Stimulated activated naive CD8-positive, alpha-beta T cell treated with anti-CD3 and anti-CD28 coated beads, Interleukin-15, Interleukin-2, amounts not matched to agents 100 U/mL and 50 U/mL, for 24 hours (primary cell): Measurements from ENCODE around the gene KRTAP4-12.
"Not testable (repeated sequence)": the region's sequence is repeated elsewhere in the genome, so short reads cannot be mapped to it uniquely, and the experiment has no call there.

ENCODE experiments used
- ATAC-seq: fragments of 150-1000 bp; cut with Tn5 transposase; one replicate; pipeline ENCODE4 v1.10.0; 2021
- DNase-seq: peaks from one replicate; pipeline ENCODE4 v3.0.0; 2021

KRTAP4-12 gene

GRCh38 chr17:41126412-41126811 is 2.4 kb upstream of the KRTAP4-12 start:
- ATAC-seq = no peak
- DNase-seq = no peak

- ATAC-seq = no peak
- DNase-seq = no peak
These were observed 1.1 kb upstream of the KRTAP4-12 start for GRCh38 chr17:41125064-41125463.

- ATAC-seq, DNase-seq: not testable (repeated sequence)
These were observed 541 bp downstream of the KRTAP4-12 start for GRCh38 chr17:41123292-41123990.

GRCh38 chr17:41121742-41122141 is 2.2 kb downstream of the KRTAP4-12 start:
- ATAC-seq = no peak

GRCh38 chr17:41119696-41120690 is 4.0 kb downstream of the KRTAP4-12 start:
- not testable (repeated sequence) for ATAC-seq, DNase-seq

More at GRCh38 chr17:41121742-41122141, 2.2 kb downstream of the KRTAP4-12 start:
- no peak for DNase-seq

GRCh38 chr17:41118721-41119120 is 5.3 kb downstream of the KRTAP4-12 start:
- DNase-seq (no peak), ATAC-seq (no peak)

- DNase-seq, ATAC-seq: not testable (repeated sequence)
These were observed 6.1 kb downstream of the KRTAP4-12 start, which contains the start of gene KRTAP4-11 for GRCh38 chr17:41117846-41118386. KRTAP4-11 (minus strand) TSS chr17:41118373; CDS start chr17:41118315, 58 bp downstream.

GRCh38 chr17:41116297-41116696 is 7.7 kb downstream of the KRTAP4-12 start:
- DNase-seq = no peak
- no peak for ATAC-seq

GRCh38 chr17:41111151-41111885 is 12.7 kb downstream of the KRTAP4-12 start:
- ATAC-seq = no peak
- DNase-seq = no peak

- ATAC-seq, DNase-seq: not testable (repeated sequence)
These were observed 15.1 kb downstream of the KRTAP4-12 start for GRCh38 chr17:41108728-41109386.

- DNase-seq (no peak), ATAC-seq (no peak)
These were observed 16.0 kb downstream of the KRTAP4-12 start for GRCh38 chr17:41107941-41108450.

- DNase-seq, ATAC-seq: not testable (repeated sequence)
These were observed 18.6 kb downstream of the KRTAP4-12 start, which contains the start of gene KRTAP4-9 for GRCh38 chr17:41105347-41105746. KRTAP4-9 (plus strand) TSS chr17:41105389; CDS start chr17:41105389, 0 bp downstream.

- DNase-seq, ATAC-seq: not testable (repeated sequence)
These were observed 19.5 kb downstream of the KRTAP4-12 start for GRCh38 chr17:41104386-41105038.

- DNase-seq = no peak
These were observed 20.1 kb downstream of the KRTAP4-12 start for GRCh38 chr17:41103896-41104295.

GRCh38 chr17:41101586-41102259 is 22.3 kb downstream of the KRTAP4-12 start, which contains the start of gene KRTAP4-16:
KRTAP4-16 (minus strand) TSS chr17:41102209; CDS start chr17:41102209, 0 bp downstream.
- ATAC-seq = no peak

More at GRCh38 chr17:41103896-41104295, 20.1 kb downstream of the KRTAP4-12 start:
- no peak for ATAC-seq

GRCh38 chr17:41099682-41100480 is 24.1 kb downstream of the KRTAP4-12 start:
- DNase-seq, ATAC-seq: not testable (repeated sequence)

More at GRCh38 chr17:41101586-41102259, 22.3 kb downstream of the KRTAP4-12 start, which contains the start of gene KRTAP4-16:
- no peak for DNase-seq

- ATAC-seq = no peak
- no peak for DNase-seq
These were observed 25.5 kb downstream of the KRTAP4-12 start for GRCh38 chr17:41098481-41098880.

- ATAC-seq (no peak), DNase-seq (no peak)
These were observed 25.9 kb downstream of the KRTAP4-12 start, which contains the start of gene KRTAP4-8 for GRCh38 chr17:41098042-41098441. KRTAP4-8 (minus strand) TSS chr17:41098142; CDS start chr17:41098084, 58 bp downstream.
